A549 (cell line): Measurements from ENCODE around the gene CCDC142.

ENCODE experiments used
- HOXB5 ChIP-seq: fragments of 250-450 bp; sonication (Bioruptor Pico); IDR thresholded peaks from 2 replicates; pipeline ENCODE4 v1.5.0; 2020; ENCODE audit warnings: mild to moderate bottlenecking, moderate library complexity
- KDM1A ChIP-seq: fragments of 200-600 bp; sonication (generic); IDR thresholded peaks from 2 replicates; pipeline ENCODE4 v1.6.1; 2016; ENCODE audit warnings: low read depth, mild to moderate bottlenecking
- MYC ChIP-seq: IDR thresholded peaks from 2 replicates; pipeline ENCODE4 v1.6.1; 2012; ENCODE audit warnings: mild to moderate bottlenecking, inconsistent platforms, low read length, improper control_type of control experiment, borderline replicate concordance
- POLR2A ChIP-seq: IDR thresholded peaks from 2 replicates; pipeline ENCODE4 v1.6.1; 2012; ENCODE audit warnings: mild to moderate bottlenecking, low read length
- RAD21 ChIP-seq, 2 experiments: fragments of >200 bp in 1 of 2; sonication (Bioruptor Twin) in 1 of 2; formaldehyde crosslinking in 1 of 2; IDR thresholded peaks in 1 of 2; conservative IDR thresholded peaks in 1 of 2; 2 replicates in 1 of 2; 3 replicates in 1 of 2; pipeline ENCODE4 v1.6.1; 2012 to 2018; ENCODE audit warnings: inconsistent platforms in 1 of 2
- TF ChIP-seq, protein P1 (sequence below): fragments of >200 bp; sonication (Bioruptor Twin); formaldehyde crosslinking; IDR thresholded peaks from 3 replicates; pipeline ENCODE4 v1.5.1; 2016
- TF ChIP-seq, protein P2 (sequence below): IDR thresholded peaks from 2 replicates; pipeline ENCODE4 v1.6.1; 2012

DNA sequence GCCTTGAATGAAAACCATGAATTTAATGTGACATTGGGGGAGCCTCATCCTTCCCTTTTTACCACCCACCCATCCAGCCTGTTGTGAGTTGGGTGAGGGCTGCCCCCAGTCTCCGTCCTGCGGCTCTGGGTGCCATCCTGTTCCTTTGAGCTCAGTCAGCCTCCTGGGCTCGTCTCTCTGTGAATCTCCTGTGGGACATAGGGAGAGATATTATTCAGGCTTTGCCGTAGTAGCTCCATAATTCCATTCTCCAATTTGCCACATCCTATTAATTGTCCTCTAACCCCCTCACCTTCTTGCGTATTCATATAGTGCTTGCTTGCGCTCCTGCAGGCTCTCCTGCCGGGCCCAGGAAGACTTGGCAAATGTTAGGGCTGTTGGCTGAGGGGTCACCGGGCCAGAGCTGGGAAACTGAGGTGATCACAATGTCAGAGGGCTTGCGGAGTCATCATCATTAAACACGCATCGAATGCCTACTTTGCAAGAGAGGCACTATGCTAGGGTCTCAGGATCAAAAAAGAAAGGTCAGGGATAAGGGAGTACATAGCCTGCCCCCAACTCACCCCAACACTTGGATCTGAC is 43.9 kb upstream of the CCDC142 start:
- TF ChIP-seq, protein P1, sequence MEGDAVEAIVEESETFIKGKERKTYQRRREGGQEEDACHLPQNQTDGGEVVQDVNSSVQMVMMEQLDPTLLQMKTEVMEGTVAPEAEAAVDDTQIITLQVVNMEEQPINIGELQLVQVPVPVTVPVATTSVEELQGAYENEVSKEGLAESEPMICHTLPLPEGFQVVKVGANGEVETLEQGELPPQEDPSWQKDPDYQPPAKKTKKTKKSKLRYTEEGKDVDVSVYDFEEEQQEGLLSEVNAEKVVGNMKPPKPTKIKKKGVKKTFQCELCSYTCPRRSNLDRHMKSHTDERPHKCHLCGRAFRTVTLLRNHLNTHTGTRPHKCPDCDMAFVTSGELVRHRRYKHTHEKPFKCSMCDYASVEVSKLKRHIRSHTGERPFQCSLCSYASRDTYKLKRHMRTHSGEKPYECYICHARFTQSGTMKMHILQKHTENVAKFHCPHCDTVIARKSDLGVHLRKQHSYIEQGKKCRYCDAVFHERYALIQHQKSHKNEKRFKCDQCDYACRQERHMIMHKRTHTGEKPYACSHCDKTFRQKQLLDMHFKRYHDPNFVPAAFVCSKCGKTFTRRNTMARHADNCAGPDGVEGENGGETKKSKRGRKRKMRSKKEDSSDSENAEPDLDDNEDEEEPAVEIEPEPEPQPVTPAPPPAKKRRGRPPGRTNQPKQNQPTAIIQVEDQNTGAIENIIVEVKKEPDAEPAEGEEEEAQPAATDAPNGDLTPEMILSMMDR = no peak
- TF ChIP-seq MYC = no peak
- TF ChIP-seq RAD21 (conservative IDR thresholded peaks at IDR 0.05 in 1 of 2, IDR thresholded peaks at IDR 0.05 in 1 of 2) = no peak
- no peak for TF ChIP-seq KDM1A
- no peak for TF ChIP-seq POLR2A
- no peak for TF ChIP-seq HOXB5 (CRISPR knock-in tag)
- TF ChIP-seq, protein P2, sequence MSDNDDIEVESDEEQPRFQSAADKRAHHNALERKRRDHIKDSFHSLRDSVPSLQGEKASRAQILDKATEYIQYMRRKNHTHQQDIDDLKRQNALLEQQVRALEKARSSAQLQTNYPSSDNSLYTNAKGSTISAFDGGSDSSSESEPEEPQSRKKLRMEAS = no peak
